Neural crest cell (in vitro differentiated cells): ENCODE measurements around the gene PAX5. TPM values are rescaled to one million over a fixed set of nuclear protein-coding genes. Genes with fewer than 3 reads are reported as not detected.

Source experiments
- DNase-seq: peaks from one replicate; pipeline ENCODE4 v3.0.0; 2021; ENCODE audit warnings: low read depth, mixed read lengths, low spot score
- H3K27ac Mint-ChIP-seq: one replicate; pipeline ENCODE4 v1.8.0; 2021; ENCODE audit warnings: mild to moderate bottlenecking, mixed read lengths; ENCODE audit not compliant: unreplicated experiment
- H3K27me3 Mint-ChIP-seq: 2 replicates; pipeline ENCODE4 v1.8.0; 2021; ENCODE audit warnings: low read depth, mild to moderate bottlenecking, mixed read lengths
- H3K36me3 Mint-ChIP-seq: 2 replicates; pipeline ENCODE4 v1.8.0; 2021; ENCODE audit warnings: low read depth, mild to moderate bottlenecking, mixed read lengths
- H3K4me1 Mint-ChIP-seq: 2 replicates; pipeline ENCODE4 v1.8.0; 2021; ENCODE audit warnings: mixed read lengths
- H3K4me3 Mint-ChIP-seq: one replicate; pipeline ENCODE4 v1.8.0; 2021; ENCODE audit warnings: mild to moderate bottlenecking, mixed read lengths
- H3K9me3 Mint-ChIP-seq: 2 replicates; pipeline ENCODE4 v1.8.0; 2021; ENCODE audit warnings: mixed read lengths
- CTCF ChIP-seq: fragments of 200-600 bp; sonication (generic); conservative IDR thresholded peaks from 2 replicates; pipeline ENCODE4 v1.5.0; 2021; ENCODE audit warnings: antibody characterized with exemption, mild to moderate bottlenecking
- total RNA-seq: library from RNA; stranded (reverse); gene quantifications from 2 replicates; pipeline ENCODE4 v1.2.1, GENCODE V29; 2021

The PAX5 gene
- total RNA-seq, 1 donor from 2014 or later = 19.5 TPM

GRCh38 chr9:36862206-36863145 lies 171.6 kb downstream of the PAX5 start:
- no peaks in the 10 kb centered on the region for H3K9me3 Mint-ChIP-seq
- no peak overlapping the region for H3K4me3 Mint-ChIP-seq
- peaks cover 29% of the 10 kb centered on the region for H3K27me3 Mint-ChIP-seq
- no peaks in the 10 kb centered on the region for H3K36me3 Mint-ChIP-seq
- DNase-seq = peak; percentile 60
- H3K27ac Mint-ChIP-seq = no peak overlapping the region
- peak; percentile 72 for TF ChIP-seq CTCF
- H3K4me1 Mint-ChIP-seq = peaks cover 25% of the 10 kb centered on the region

GRCh38 chr9:36861528-36862205 lies 172.4 kb downstream of the PAX5 start:
- DNase-seq = no peak
- H3K36me3 Mint-ChIP-seq = no peaks in the 10 kb centered on the region
- peaks cover 29% of the 10 kb centered on the region for H3K27me3 Mint-ChIP-seq
- H3K4me1 Mint-ChIP-seq = peaks cover 17% of the 10 kb centered on the region
- no peak overlapping the region for H3K4me3 Mint-ChIP-seq
- TF ChIP-seq CTCF = no peak
- H3K27ac Mint-ChIP-seq = no peak overlapping the region
- H3K9me3 Mint-ChIP-seq = no peaks in the 10 kb centered on the region

- TF ChIP-seq CTCF = no peak
- Mint-ChIP-seq H3K4me1 (peaks cover 14% of the 10 kb centered on the region), H3K27me3 (peaks cover 23% of the 10 kb centered on the region), H3K36me3 (no peaks in the 10 kb centered on the region), H3K4me3 (no peak overlapping the region), H3K9me3 (no peaks in the 10 kb centered on the region), H3K27ac (no peak overlapping the region)
- no peak for DNase-seq
Observed at GRCh38 chr9:36858805-36859375, 175.2 kb downstream of the PAX5 start.

- peaks cover 8% of the 10 kb centered on the region for H3K27me3 Mint-ChIP-seq
Observed at GRCh38 chr9:36855448-36856315, 178.4 kb downstream of the PAX5 start.

More at GRCh38 chr9:36855448-36856315, 178.4 kb downstream of the PAX5 start:
- no peaks in the 10 kb centered on the region for H3K36me3 Mint-ChIP-seq
- no peak overlapping the region for H3K4me3 Mint-ChIP-seq
- H3K27ac Mint-ChIP-seq = peak overlapping the region; percentile 76
- no peaks in the 10 kb centered on the region for H3K9me3 Mint-ChIP-seq
- peaks cover 9% of the 10 kb centered on the region for H3K4me1 Mint-ChIP-seq
- TF ChIP-seq CTCF = peak; percentile 36
- no peak for DNase-seq
